ENCODE data around the gene LHX1. TPM values are rescaled to one million over a fixed set of nuclear protein-coding genes. Genes with fewer than 3 reads are reported as not detected.
A peak's percentile ranks its signal among the peaks of the same experiment; 100 is the strongest.

Gene LHX1
- total RNA-seq, 6 donors from 2014 or later = not detected

DNA sequence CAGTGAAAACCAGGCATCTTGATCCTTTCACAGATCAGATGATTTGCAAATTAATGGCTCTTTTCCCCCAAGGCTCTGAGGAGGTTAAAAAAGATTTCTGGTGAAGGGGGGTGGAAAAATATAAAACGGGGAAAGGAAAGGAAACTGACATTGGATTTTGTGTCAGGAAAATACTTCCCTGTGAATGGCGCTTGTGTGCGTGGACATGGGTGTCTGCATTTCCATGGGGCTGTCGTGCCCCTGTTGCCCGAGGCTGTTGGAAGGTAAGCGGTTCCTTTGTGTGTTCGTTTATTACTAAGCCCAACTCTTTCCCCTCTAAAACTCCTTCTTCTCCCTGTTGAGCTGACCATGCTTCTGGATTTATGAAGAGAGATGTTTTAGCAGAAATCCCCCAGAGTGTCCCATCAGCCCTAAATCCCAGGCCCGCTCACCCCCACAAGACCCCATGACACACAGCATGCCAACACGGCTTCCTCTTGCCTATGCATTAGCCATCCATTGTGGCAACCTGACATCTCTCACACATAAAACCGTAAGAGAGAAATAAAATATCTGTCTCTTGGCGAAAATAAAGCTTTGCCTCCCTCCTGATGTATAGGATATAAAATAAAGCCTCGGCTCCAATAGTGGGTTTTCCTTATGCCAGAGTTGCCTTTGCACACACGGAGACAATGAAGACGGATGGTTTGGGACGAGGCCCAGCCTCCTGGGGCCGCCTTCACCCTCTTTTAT is 7.3 kb upstream of the LHX1 start:
- Histone ChIP-seq H3K27me3 (peaks cover 0 to 76% (median 54%) of the 10 kb centered on the region in 4 donors), H3K4me1 (peaks cover 33 to 43% (median 40%) of the 10 kb centered on the region in 4 donors), H3K36me3 (no peaks in the 10 kb centered on the region), H3K9me3 (no peaks in the 10 kb centered on the region), H3K4me3 (no peak overlapping the region), H3K27ac (no peak overlapping the region)
- DNase-seq = no peak
- 35 to 39% methylated on average over 16 of the region's 16 CpGs for WGBS, 2 donors
- no peak for ATAC-seq (ENCODE audit: low FRiP score in 2 of 2)
- no peak for TF ChIP-seq POLR2A (IDR thresholded peaks at IDR 0.05)
- no peak for TF ChIP-seq EP300 (IDR thresholded peaks at IDR 0.05)
- TF ChIP-seq POLR2AphosphoS5 (IDR thresholded peaks at IDR 0.05) = no peak
- TF ChIP-seq, protein P1, sequence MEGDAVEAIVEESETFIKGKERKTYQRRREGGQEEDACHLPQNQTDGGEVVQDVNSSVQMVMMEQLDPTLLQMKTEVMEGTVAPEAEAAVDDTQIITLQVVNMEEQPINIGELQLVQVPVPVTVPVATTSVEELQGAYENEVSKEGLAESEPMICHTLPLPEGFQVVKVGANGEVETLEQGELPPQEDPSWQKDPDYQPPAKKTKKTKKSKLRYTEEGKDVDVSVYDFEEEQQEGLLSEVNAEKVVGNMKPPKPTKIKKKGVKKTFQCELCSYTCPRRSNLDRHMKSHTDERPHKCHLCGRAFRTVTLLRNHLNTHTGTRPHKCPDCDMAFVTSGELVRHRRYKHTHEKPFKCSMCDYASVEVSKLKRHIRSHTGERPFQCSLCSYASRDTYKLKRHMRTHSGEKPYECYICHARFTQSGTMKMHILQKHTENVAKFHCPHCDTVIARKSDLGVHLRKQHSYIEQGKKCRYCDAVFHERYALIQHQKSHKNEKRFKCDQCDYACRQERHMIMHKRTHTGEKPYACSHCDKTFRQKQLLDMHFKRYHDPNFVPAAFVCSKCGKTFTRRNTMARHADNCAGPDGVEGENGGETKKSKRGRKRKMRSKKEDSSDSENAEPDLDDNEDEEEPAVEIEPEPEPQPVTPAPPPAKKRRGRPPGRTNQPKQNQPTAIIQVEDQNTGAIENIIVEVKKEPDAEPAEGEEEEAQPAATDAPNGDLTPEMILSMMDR (IDR thresholded peaks at IDR 0.05) = no peak

DNA sequence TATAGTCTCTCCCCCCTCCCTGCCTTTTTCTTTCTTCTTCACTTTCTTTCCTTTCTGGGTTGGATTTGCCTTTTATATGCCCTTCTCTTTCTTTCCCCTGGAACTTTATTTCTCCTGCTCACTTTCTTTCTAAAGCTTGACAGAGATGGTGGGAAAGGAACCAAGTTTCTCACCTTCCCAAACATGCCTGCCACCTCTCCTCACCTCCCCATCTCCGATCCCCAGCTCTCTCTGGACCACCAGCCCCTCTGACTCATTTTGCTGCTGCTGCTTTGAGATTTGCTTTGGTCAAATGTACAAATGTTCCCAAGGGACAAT is 6.7 kb upstream of the LHX1 start:
- Histone ChIP-seq H3K9me3 (no peaks in the 10 kb centered on the region), H3K27me3 (peaks cover 0 to 82% (median 59%) of the 10 kb centered on the region in 4 donors), H3K4me3 (no peak overlapping the region), H3K27ac (no peak overlapping the region), H3K4me1 (peaks cover 39 to 49% (median 45%) of the 10 kb centered on the region in 4 donors), H3K36me3 (no peaks in the 10 kb centered on the region)
- 70 to 75% methylated on average over 1 of the region's 1 CpG for WGBS, 2 donors
- TF ChIP-seq POLR2AphosphoS5 (IDR thresholded peaks at IDR 0.05) = no peak
- TF ChIP-seq POLR2A (IDR thresholded peaks at IDR 0.05) = no peak
- TF ChIP-seq, protein P1 (IDR thresholded peaks at IDR 0.05) = no peak
- no peak for TF ChIP-seq EP300 (IDR thresholded peaks at IDR 0.05)
- DNase-seq (no peak), ATAC-seq (ENCODE audit: low FRiP score in 2 of 2) (no peak)

DNA sequence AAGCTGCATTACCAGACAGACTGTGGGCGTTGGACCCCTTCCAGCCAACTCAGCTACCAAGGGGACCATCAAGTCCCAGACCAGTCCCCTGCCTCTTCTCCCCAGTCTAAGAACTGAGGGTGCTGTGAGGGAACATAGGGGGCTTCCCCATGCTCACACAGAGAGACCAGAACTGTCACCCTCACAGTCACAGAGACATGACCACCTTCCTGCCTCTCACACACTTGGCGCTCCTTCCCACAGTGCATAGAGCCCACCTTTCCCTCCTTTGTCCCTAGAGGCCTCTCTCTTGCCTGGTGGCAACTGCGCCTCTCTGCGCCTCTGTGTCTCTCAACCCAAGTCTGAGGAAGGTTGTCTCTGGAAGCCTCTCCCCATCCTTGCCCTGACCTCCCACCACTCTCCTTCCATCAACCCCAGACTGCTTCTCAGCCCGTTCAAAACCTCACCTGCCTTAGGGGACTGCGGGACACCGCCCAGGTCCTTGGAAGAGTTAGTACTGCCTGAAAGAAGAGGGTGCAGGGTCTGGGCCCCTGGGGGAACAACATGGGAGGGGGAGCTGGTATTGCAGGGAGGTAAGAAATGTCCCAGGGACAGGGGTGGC is 6.1 kb upstream of the LHX1 start:
- no peak for DNase-seq
- peaks cover 45 to 55% (median 52%) of the 10 kb centered on the region in 4 donors for H3K4me1 ChIP-seq
- 44 to 45% methylated on average over 7 of the region's 7 CpGs for WGBS, 2 donors
- no peak for ATAC-seq (ENCODE audit: low FRiP score in 2 of 2)
- TF ChIP-seq, protein P1 (IDR thresholded peaks at IDR 0.05) = no peak
- TF ChIP-seq EP300 (IDR thresholded peaks at IDR 0.05) = no peak
- no peak for TF ChIP-seq POLR2A (IDR thresholded peaks at IDR 0.05)
- no peak for TF ChIP-seq POLR2AphosphoS5 (IDR thresholded peaks at IDR 0.05)
- H3K27me3 ChIP-seq = peaks cover 0 to 88% (median 65%) of the 10 kb centered on the region in 4 donors
- H3K4me3 ChIP-seq = no peak overlapping the region
- H3K27ac ChIP-seq = no peak overlapping the region
- H3K9me3 ChIP-seq = no peaks in the 10 kb centered on the region
- no peaks in the 10 kb centered on the region for H3K36me3 ChIP-seq

DNA sequence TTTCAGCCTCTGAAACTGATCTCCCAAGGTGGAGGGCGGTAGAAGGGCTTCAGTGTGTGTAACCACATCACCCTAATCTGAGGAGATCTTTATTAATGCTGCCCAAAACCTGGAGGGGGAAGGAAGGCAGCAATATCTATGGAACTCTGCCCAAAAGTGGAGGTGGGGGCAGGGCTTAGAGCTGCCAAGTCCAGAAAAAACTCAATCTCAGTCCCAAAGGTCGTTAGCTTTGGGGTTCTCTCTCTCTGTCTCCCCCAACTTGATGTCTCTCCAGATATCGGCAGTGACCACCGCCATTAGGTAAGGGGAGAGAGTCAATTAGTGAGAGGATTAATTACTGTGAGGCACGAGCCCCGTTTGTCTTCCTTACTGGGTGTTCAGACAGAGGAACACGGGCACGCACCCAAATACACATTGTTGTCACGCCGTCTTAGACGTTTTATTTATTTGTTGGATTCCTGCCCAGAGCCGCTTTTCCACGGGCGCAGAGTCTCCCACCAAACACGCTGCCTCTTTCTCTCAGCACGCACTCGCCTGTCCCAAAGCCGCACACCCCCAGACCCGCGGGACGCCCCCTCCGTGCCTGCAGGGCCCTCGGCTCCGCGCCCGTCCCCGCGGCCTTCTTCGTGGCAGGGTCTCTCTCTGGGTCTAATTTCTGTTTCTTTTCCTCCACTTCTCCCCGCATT is 5.4 kb upstream of the LHX1 start:
- Histone ChIP-seq H3K4me3 (peak overlapping the region in 1 of 4 donors; percentile 37), H3K27me3 (peaks cover 0 to 95% (median 71%) of the 10 kb centered on the region in 4 donors), H3K27ac (no peak overlapping the region), H3K36me3 (no peaks in the 10 kb centered on the region), H3K9me3 (no peaks in the 10 kb centered on the region), H3K4me1 (peaks cover 52 to 61% (median 58%) of the 10 kb centered on the region in 4 donors)
- ATAC-seq (ENCODE audit: low FRiP score in 2 of 2) (no peak), DNase-seq (no peak)
- TF ChIP-seq POLR2A (IDR thresholded peaks at IDR 0.05) = no peak
- no peak for TF ChIP-seq EP300 (IDR thresholded peaks at IDR 0.05)
- TF ChIP-seq, protein P1 (IDR thresholded peaks at IDR 0.05) = no peak
- no peak for TF ChIP-seq POLR2AphosphoS5 (IDR thresholded peaks at IDR 0.05)
- 3 to 5% methylated on average over 29 to 30 of the region's 30 CpGs for WGBS, 2 donors
